ENCODE results near the gene FOXP4.
A peak's percentile ranks its signal among the peaks of the same experiment; 100 is the strongest.

Gene FOXP4, protein sequence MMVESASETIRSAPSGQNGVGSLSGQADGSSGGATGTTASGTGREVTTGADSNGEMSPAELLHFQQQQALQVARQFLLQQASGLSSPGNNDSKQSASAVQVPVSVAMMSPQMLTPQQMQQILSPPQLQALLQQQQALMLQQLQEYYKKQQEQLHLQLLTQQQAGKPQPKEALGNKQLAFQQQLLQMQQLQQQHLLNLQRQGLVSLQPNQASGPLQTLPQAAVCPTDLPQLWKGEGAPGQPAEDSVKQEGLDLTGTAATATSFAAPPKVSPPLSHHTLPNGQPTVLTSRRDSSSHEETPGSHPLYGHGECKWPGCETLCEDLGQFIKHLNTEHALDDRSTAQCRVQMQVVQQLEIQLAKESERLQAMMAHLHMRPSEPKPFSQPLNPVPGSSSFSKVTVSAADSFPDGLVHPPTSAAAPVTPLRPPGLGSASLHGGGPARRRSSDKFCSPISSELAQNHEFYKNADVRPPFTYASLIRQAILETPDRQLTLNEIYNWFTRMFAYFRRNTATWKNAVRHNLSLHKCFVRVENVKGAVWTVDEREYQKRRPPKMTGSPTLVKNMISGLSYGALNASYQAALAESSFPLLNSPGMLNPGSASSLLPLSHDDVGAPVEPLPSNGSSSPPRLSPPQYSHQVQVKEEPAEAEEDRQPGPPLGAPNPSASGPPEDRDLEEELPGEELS

DNA sequence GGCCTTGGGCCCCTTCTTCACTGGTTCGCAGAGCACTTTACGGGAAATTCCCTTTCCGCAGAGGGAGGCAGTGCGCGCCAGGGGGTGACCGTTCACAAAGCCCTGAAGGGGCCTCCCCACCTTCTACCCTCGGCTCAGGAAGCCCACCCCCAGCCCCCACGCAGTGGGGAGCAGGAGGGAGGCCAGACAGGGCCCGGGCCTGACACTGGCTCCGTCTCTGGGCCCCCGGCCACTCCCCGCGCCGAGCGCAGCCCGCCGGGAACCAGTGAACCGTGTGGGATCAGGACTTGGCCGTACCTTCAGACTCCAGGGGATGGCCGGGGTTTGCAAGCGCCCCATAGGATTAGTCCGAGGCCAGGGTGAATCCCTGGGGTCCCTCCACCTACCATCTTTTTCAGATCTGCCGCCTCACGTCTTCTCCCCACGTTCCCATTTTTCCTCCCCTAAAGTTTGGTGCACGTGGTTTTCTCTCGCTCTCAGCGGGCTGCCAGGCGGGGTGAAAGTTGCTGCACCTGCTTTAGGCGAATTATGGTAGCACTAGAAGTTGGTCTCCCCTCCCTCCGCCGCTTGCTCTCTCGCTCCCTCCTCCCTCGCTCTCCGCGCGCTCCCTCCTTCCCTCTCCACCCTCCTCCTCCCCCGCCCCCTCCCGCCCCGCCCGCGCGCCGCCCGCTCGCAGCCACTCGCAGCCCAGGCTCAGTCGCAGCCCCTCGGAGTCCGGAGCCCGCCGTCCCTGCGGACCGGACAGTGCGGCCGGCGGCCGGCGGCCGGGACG, at the start of gene FOXP4:
Gene FOXP4, plus strand, starts transcription at position 679 of the 772 bp plus-strand sequence. CDS start 19,380 bp downstream, outside the sequence.
- DNase-seq (ENCODE audit: low read depth in 3 of 3), result peak; percentile 66 to 78 (median 72)

DNA sequence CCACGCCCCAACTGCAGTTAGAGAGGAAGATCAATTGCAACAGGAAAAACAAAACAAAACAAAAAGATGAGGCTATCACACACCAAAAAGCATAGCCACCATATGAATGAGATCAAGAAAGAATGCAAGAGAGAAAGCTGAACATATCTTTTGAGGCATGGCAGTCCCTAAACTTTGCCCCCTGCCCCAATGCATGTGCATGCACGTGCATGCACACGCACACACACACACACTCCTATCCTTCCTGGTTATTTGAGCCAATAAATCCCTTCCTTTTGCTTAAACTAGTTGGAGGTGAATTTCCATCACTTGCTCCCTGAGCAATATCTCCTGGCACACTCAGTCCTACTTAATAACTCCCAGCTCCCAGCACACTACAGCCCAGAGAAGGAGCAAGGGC, 48.6 kb upstream of the FOXP4 start:
- no peak for DNase-seq (ENCODE audit: low read depth in 3 of 3)

DNA sequence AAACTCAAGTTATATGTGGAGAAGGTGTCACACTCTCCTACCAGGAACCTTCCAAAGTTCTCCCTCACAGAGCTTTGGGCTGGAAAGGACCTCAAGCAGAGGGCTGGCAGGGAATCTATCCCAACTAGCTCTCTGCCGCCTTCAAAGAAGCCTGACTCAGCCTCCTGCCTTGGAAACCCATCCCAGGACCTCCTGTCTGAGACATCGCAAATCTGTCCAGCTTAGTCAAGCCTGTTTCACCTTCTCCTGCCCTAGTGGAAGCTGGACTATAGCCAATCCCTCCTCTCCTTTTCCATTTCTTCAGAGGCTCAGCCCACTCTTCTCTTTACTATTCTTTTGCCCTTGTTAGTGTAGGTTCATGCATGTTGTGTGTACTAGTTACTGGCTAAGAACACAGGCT, 48.2 kb upstream of the FOXP4 start:
- DNase-seq (ENCODE audit: low read depth in 3 of 3), result no peak

DNA sequence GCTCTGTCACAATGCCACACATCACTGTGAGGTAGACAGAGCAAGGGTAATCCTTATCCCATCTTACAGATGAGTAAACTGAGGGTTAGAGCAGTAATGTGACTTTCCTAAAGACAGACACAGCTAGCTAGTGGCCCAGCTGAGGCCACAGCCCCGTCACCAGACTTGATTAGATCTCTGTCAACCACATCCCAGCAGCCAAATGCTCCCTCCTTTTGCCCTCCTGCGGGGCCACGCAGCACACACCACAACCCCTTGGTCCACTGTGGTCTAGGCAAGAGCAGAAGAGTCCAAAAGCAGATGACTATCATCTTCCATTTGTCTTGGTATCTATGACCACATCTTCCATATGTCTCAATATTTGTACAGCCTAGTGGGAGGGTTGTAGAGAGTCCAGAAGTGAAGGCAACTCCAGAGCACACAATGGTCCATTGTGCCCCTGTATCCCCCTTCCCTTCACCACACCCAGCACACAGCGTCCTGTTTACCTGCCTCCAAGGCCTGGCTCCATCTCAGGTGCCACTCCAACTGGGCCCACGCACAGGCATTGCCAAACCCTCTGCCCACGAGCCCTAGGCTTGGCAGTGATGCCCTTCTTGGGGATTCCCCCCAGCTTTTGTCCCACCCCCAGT, 47.1 kb upstream of the FOXP4 start:
- DNase-seq (ENCODE audit: low read depth in 3 of 3), result no peak

DNA sequence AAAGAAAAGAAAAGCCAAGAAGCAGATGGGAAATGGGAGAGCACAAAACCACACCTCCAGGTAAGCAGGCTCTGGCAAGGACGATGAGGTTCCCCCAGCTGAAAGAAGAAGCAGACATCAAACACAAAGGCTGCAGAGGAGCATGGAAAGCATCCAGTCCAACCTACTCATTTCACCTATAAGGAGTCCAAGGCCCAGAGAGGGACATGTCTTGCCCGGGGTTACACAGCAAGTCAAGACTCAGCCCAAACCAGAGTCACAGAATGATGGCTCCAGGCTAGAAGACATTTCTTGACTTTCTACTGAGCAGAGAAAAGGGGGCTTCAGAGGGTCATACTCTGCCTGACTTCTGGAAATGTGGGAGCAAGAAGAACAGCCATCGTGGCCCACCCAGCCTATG, 45.6 kb upstream of the FOXP4 start:
- no peak for DNase-seq (ENCODE audit: low read depth in 3 of 3)

DNA sequence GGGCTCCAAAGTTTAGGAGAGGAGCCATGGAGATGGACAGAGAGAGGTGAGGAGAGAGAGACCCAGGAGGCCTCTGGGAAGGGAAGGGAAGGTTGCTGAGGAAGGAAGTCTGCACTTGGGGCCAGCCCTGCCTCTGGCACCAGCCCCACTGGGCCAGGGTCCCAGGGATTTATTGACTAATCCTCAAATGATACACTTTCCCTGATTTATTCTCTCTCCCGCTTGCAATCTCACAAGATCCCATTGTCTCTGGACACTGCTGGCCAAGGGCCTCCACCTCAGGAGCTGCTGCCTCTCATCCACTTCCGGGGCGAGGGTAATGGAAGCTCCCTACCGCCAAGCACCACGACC, 43.6 kb upstream of the FOXP4 start:
- no peak for DNase-seq (ENCODE audit: low read depth in 3 of 3)

DNA sequence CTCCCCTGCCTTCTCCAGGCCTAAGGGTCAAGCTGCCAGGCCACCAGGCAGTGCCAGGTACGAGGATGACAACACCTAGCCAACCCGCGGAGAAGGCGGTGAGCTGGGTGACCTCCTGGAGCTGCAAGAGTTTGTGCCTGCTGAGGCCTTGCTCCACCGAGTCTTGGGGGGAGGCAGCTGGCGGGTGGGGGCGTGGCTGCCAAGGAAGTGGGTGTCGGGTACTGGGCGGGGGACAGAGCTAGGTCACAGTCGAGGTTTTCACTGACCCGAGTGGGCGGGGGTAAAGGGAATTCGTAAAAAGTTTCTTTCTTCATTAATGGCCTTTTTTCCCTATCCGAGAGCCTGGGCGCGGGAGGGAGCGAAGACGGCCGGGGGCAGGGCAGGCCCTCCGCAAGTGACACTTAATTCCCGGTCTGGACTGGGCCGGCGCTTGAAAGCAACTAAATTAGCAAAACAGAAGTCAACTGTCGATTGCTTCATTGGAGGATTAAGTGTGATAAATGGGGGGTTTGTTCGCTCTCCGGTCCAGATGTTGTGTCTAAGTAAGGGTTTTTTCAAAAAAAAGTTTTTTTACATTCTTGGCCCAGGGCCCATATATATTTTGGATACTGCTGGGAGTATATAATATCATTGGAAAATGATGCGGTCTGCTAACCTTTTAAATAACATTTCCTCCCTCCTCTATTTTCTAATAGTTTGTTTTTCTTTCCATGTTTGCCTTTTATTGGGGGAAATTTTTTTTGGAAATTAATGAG, 43.1 kb upstream of the FOXP4 start:
- DNase-seq (ENCODE audit: low read depth in 3 of 3), result no peak

DNA sequence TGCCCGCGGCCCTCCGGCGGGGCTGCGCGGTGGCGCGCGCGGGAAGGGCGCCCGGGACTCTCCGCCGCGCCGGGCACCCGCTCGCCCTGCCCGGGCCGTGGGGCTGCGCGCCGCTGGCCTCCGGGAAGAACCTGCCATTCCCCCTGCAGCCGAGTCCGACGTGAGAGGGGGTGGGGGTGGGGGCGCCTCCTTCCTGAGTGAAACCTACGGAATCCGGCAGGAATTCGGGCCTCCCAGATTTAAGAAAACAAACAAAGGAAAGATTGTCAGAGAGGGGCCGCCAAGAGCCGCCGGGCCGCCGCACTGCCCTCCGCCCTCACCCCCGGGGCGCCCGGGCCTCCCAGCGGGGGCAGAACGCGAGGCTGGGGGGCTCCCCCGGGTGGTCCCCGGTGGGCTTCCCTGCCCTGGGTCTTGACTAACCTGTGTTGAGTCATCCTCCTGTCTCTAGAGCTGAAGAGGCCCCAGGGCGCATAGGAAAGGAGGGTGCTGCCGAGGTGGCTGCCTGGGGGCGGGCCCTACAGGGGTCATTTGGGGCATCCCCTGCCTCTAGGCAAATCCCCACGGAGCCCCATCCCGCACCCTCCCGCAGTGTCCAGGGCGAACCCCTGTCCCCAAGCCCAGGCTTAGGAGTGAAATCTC, 42.2 kb upstream of the FOXP4 start:
- no peak for DNase-seq (ENCODE audit: low read depth in 3 of 3)

DNA sequence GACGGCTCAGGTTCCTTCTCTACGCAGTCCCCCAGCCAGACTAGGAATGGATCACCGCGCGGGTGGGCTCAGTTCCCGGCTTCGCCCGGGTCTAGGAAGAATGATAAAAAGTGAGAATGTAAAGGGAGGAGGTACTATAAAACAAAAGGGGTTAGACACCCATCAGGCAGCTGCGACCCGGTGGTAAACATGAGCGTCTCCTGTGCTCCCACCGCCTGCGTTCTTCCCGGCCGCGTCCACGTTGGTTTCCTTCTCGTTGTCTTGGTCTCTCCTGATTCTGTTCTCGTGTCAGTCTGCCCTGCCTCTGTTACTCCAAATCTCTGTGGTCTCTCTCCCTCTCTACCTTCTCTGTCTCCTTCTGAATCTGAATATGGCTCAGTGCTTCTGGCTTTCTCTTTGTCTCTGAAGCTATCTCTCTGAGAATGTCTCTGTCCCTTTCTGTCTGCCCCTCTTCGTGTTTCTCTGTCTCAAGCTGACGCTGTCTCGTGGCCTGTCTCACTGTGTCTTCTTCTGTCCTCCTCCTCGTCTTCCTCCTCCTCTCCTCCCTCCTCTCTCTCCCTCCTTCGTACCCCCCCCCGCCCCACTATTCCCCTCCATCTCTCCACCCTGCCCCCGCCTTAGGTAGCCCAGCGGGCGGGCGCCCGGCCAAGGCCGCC, 41.6 kb upstream of the FOXP4 start:
- no peak for DNase-seq (ENCODE audit: low read depth in 3 of 3)

DNA sequence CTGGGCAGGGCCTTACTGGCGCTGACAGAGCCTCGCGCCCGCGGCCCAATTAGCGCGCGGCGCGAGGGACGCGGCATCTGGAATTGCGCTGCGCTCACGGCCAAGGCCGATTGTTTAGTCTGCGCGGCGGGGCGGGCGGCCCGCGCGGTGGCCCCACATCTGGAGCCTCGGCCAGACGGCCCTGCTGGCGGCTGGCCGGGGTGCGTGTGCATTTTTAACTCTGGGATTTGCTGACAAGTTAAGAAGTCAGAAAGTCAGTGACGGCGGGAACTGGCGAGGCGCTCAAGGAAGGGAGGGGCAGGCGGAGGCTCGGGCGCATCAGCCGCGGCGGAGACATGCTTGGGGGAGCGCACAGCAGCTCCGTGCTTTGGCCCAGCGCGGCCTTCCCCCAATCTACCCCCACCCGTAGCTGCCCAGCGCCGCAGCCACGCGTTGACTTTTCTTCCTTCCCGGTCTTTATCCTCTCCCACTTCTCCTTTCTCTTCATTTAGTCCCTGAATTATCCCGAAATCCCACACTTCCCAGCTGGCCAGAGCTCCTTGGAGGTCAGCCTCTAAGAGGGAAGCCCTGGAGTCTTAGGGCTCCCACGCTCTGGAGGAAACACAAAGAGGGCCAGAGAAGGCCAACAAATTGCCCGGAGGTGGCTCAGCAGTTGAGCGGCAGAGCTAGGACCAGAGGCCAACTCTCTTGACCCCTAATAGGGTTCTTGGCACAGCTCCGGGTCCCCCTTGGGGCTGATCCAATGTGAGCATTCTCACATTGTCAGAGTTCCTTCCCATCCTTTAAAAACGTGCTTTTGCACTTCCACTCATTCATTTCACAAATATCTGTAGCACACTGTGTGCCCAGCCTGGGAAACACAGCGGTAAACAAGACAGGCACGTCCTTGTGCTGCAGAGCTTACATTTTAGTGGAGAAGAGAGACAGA, 40.8 kb upstream of the FOXP4 start:
- DNase-seq (ENCODE audit: low read depth in 3 of 3), result no peak

DNA sequence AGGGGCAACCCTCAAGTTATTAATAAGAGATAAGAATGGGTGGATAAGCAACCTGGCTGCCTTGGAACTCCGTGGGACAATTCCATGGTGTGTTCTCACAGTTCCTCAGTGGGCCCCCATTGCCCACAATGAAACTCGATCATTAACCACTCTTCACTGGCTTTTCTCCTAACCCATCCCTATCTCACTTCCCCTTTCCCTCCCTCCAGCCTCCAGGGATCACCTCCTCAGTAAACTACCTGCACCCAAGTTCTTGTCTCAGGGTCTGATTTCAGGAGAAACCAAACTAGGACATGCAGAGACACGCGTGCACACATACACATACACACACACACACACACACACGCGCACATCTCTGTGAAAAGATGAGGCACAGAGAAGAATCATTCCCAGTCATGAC, 37.7 kb upstream of the FOXP4 start:
- DNase-seq (ENCODE audit: low read depth in 3 of 3), result no peak

DNA sequence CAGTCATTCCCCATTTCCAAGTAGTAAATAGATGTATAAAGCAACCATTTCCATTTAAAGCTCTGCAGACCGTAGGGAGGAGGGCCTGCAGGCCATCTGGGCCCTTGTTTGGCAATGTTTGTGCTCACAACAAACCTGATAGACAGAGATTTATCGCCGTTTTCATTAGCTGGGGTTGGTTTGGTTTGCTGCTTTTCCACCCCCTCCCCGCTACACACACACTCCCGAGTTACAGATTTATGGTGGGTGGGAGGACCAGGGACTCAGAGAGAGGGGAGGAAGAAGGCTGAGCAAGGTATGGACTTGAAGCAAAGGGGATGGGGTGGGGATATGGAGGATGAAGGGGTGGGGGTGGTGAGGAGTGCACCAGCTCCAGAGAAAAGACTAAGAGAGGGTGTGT, 36.6 kb upstream of the FOXP4 start:
- DNase-seq (ENCODE audit: low read depth in 3 of 3), result no peak

DNA sequence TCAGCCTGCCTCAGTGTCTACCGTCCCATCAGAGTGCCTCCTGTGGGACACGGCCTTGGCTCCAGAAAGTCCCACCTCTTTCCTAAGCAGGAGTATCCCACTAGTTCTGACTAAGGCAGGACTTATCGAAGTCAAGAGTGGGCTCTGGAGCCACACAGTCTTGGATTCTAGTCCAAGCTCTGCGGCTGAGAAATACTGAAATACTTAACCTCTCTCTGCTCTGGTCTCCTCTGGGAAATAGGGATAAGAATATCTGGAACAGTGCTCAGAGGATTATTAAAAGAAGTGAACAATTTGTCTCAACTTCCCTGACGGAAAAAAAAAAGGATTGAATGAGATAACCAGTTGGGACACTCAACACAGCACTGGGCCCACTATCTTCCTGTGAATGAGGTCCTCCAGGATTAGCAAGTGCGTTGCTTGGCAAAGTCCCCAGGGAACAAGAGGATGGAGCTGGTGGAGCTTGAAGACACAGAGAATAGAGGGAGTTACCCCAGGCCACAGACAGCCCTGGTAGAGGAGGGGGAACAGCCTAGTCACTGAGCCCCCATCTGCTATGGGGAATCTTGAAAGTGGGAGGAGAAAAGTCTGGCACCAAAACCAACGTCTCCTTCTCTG, 34.6 kb upstream of the FOXP4 start:
- DNase-seq (ENCODE audit: low read depth in 3 of 3), result no peak

DNA sequence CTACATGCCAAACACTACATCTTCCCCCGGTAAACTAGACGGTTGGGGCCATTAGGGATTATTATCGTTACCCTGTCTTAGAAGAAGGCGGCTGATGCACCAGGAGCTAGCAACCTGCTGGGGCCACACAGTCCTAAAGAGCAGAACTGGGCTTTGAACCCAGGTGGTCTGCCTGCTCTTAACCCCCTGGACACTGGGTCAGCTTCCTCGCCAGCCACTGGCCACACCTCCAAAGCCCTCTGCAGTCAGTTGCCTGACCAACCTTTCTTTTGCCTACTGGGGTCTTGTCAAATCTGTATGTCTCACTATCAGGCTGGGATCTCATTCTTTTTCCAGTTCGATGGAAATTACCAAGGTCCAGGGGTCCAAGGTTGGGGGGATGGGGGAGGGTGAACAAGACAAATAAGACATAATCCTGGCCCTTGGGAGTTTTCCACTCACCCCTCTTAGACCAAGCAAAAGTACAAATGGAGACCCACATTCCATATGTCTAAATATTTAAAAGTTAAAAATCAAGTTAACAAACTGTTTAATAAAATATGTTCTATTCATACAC, 34.0 kb upstream of the FOXP4 start:
- DNase-seq (ENCODE audit: low read depth in 3 of 3), result no peak

DNA sequence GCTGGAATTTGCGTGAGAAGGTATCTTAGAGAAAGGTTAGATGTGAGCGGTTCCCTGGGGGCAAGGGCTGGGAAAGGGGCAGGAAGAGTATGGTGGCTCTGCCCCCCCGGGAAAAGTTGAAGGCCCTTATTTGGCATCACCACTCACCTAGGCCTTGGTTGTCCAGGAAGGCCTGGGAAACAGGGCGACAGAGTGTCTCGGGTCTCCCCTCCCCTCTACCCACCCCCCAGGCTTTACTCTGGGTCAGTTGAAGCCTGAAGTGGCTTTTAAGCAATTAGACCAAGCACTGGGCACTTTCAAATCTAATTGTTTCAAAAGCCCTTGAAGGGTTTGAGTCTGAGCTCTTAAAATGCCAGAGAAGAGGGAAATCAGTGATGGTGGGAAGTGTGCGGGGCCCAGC, 30.2 kb upstream of the FOXP4 start:
- DNase-seq (ENCODE audit: low read depth in 3 of 3), result no peak

DNA sequence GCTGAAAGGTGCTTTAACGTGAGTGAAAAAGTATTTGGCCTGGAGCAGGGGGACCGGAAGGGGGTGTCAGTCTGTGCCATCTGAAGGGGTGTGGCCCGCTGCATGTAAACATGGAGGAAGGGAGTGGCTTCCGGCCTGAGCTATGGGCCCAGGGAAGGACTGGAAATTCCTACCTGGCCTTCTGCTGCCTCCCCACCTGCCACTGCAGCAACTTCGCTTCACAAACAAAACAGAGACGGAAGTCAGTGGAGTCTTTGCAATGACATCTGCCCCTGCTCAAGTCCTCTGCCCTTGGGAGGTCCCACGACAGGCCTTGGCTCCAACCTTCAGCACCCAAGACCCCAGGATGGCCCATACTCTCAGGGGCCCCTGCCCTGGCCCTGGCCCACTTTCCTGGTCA, 28.1 kb upstream of the FOXP4 start:
- DNase-seq (ENCODE audit: low read depth in 3 of 3), result no peak

DNA sequence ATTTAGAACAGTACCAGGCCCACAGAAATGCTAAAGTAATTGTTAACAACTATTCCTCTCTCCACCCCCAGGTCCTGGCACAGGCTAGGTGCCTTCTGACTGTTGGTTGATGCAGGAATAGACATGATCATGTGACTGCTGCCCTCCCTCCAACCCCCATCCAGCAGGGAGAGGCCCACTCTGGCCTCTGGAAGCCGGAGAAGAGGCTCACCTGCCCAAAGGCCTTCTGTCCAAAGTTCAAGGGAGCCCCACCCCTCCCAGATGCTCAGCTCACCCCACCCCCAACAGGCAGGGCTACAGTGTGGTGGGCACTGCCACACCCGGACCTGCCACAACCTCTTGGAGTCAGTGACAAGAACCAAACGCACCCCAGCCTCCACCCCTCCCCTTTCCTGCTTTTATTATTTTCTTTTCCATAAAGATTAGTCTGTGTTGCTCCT, 26.9 kb upstream of the FOXP4 start:
- DNase-seq (ENCODE audit: low read depth in 3 of 3), result no peak

All from stimulated activated CD4-positive, alpha-beta T cell treated with anti-CD3 and anti-CD28 coated beads, TNF-alpha, amount 100 ng/mL, for 48 hours (primary cell).